ENCODE measurements around the gene RELN. TPM values are rescaled to one million over a fixed set of nuclear protein-coding genes. Genes with fewer than 3 reads are reported as not detected.

The RELN gene
- total and polyA plus RNA-seq, 12 donors: 0.22 to 1.9 (median 0.93) TPM

DNA sequence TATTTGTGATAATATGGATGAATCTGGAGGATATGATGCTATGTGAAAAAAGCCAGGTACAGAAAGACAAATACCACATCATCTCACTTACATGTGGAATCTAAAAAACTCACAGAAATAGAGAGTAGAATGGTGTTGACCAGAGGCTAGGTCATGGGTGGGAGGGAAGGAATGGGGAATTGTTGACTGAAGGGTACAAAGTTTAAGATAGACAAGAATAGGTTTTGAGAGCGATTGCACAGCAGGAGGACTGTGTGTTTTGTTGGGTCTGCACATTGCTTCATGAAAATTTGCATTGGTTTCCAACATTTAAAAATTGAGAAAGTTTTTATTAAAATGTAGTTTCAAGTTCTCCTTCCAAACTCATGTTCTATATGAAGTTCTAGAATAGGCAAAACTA is 551.8 kb downstream of the RELN start:
- no peak for DNase-seq
- ATAC-seq: no peak
- 44 to 75% methylated on average over 1 of the region's 1 CpG for WGBS, 2 donors
- no peak overlapping the region for H3K4me3 ChIP-seq
- intact Hi-C loops (cut with DNase I): no loop called here
- no peak for TF ChIP-seq CTCF (IDR thresholded peaks at IDR 0.05)
- H3K4me1 ChIP-seq: no peaks in the 10 kb centered on the region
- H3K27me3 ChIP-seq: peaks cover 0 to 27% (median 8%) of the 10 kb centered on the region in 7 donors
- H3K36me3 ChIP-seq: no peaks in the 10 kb centered on the region
- peaks cover 0 to 11% (median 0%) of the 10 kb centered on the region in 11 donors for H3K9me3 ChIP-seq
- no peak overlapping the region for H3K27ac ChIP-seq

DNA sequence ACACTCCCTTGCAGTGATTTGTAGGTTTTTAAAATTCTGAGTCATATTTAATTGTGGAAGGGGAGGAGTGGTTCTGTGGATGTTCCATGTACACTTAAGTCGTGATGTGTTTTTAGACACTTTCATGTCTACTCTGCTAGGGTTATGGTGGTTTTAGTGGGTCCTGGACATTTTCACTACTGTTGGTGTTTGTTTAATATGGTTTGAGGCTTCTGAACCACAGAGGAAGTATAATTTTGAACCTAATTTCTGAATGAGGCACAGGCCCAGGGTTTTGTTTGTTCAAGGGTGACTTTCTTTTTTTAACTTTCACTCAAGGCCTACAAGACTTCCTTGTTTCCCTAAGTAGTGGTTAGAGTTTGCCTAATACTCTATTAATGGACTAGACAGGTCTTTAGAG is 556.7 kb downstream of the RELN start:
- H3K4me3 ChIP-seq: no peak overlapping the region
- peaks cover 0 to 11% (median 0%) of the 10 kb centered on the region in 11 donors for H3K9me3 ChIP-seq
- 83 to 89% methylated on average over 1 of the region's 1 CpG for WGBS, 2 donors
- DNase-seq (no peak), ATAC-seq (no peak)
- no peak for TF ChIP-seq CTCF (IDR thresholded peaks at IDR 0.05)
- no peaks in the 10 kb centered on the region for H3K36me3 ChIP-seq
- no peak overlapping the region for H3K27ac ChIP-seq
- no peaks in the 10 kb centered on the region for H3K4me1 ChIP-seq
- H3K27me3 ChIP-seq: peaks cover 0 to 20% (median 0%) of the 10 kb centered on the region in 7 donors
- intact Hi-C loops (cut with DNase I): no loop called here

DNA sequence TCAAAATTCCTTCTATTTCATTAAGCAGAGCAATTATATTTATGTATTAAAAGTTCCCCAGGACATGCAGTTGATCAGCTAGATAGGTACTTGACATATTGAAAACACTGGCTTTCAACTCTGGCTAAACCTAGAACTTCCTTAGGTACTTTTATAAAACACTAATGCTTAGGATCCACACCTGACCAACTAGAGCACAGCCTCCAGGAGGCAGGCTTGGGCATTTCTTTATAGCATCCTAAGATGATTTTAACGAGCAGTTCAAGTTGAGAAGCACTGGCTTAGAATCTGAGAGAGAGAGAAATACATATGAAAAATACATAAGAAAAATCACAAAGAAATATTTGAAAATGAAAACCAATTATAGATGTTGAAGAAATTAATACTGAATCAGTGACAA is 564.3 kb downstream of the RELN start:
- no peaks in the 10 kb centered on the region for H3K4me1 ChIP-seq
- WGBS, 2 donors: 50 to 61% methylated on average over 1 of the region's 1 CpG
- no peak for TF ChIP-seq CTCF (IDR thresholded peaks at IDR 0.05)
- no peak for DNase-seq
- no peaks in the 10 kb centered on the region for H3K9me3 ChIP-seq
- peaks cover 0 to 7% (median 0%) of the 10 kb centered on the region in 7 donors for H3K27me3 ChIP-seq
- no peak overlapping the region for H3K27ac ChIP-seq
- H3K4me3 ChIP-seq: no peak overlapping the region
- intact Hi-C loops (cut with DNase I): no loop called here
- ATAC-seq: no peak
- H3K36me3 ChIP-seq: no peaks in the 10 kb centered on the region

- Histone ChIP-seq H3K4me1 (no peaks in the 10 kb centered on the region), H3K36me3 (no peaks in the 10 kb centered on the region), H3K27me3 (peaks cover 0 to 7% (median 0%) of the 10 kb centered on the region in 7 donors), H3K27ac (no peak overlapping the region), H3K4me3 (no peak overlapping the region), H3K9me3 (no peaks in the 10 kb centered on the region)
- WGBS, 2 donors: 86% methylated on average over 3 of the region's 3 CpGs
- ATAC-seq: no peak
- TF ChIP-seq CTCF (IDR thresholded peaks at IDR 0.05): no peak
- intact Hi-C loops (cut with DNase I): no loop called here
- no peak for DNase-seq
These were observed 565.8 kb downstream of the RELN start for GRCh38 chr7:103423467-103424179.

Other genes starting within 250 kb of the RELN start
- 10 to 100 TPM in 1 of 10 donors, 1 to 10 TPM in 9; 5.6 to 12.0 (median 7.2) TPM for gene ORC5, start 218.4 kb upstream of the RELN start, total RNA-seq
- gene ORC5, start 218.4 kb upstream of the RELN start, polyA plus RNA-seq: 1 to 10 TPM; 3.2 to 6.5 TPM